Gastroesophageal sphincter (tissue), 3 donors: ENCODE data around the gene EFEMP1.

Experiments
- CTCF ChIP-seq, 4 experiments: fragments of 200-600 bp in 2 of 4; fragments of 450-650 bp in 2 of 4; sonication (generic) in 1 of 4; IDR thresholded peaks; one replicate each; pipeline ENCODE4 v1.5.1; 2017 to 2019; ENCODE audit warnings: antibody characterized with exemption in 4 of 4, mild to moderate bottlenecking in 2 of 4, moderate library complexity in 2 of 4
- POLR2A ChIP-seq, 2 donors: fragments of 450-650 bp; IDR thresholded peaks; one replicate each; pipeline ENCODE4 v1.6.1; 2017; ENCODE audit warnings: antibody characterized with exemption in 2 of 2, mild to moderate bottlenecking in 2 of 2, moderate library complexity in 1 of 2
- POLR2AphosphoS5 ChIP-seq: sonication (generic); formaldehyde crosslinking; IDR thresholded peaks from one replicate; pipeline ENCODE4 v1.6.1; 2017; ENCODE audit warnings: antibody characterized with exemption

GRCh38 chr2:55861733-55862132 lies 61.8 kb downstream of the EFEMP1 start:
- TF ChIP-seq POLR2A (IDR thresholded peaks at IDR 0.05) = no peak
- TF ChIP-seq CTCF (IDR thresholded peaks at IDR 0.05) = no peak
- TF ChIP-seq POLR2AphosphoS5 = no peak
